Gastroesophageal sphincter (tissue), 3 donors: ENCODE results near the gene TBC1D5.

Experiments used
- EP300 ChIP-seq: sonication (generic); formaldehyde crosslinking; IDR thresholded peaks from one replicate; pipeline ENCODE4 v1.6.1; 2017; ENCODE audit warnings: antibody characterized with exemption, mild to moderate bottlenecking
- TF ChIP-seq, protein P1 (sequence below), 4 experiments: fragments of 200-600 bp in 2 of 4; fragments of 450-650 bp in 2 of 4; sonication (generic) in 1 of 4; IDR thresholded peaks; one replicate each; pipeline ENCODE4 v1.5.1; 2017 to 2019; ENCODE audit warnings: antibody characterized with exemption in 4 of 4, mild to moderate bottlenecking in 2 of 4, moderate library complexity in 2 of 4

DNA sequence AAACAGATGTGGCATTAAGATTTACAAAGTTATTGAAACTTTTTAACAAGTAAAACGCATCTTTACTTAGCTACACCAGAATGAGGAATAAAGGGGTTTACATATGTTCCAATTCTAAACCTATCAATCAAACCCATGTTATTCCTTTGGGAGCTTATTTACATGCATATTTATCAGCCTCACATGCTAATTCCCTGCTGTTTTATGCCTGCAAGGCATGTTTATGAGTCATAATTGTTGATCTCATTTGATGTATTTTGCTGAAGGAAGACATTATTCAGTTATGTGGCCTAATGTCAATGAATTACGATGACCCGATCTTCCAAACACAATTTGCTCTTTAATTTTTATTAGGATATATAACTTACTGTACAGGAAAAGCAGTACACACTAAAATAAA, 272.9 kb downstream of the TBC1D5 start:
- TF ChIP-seq EP300, result no peak
- TF ChIP-seq, protein P1, sequence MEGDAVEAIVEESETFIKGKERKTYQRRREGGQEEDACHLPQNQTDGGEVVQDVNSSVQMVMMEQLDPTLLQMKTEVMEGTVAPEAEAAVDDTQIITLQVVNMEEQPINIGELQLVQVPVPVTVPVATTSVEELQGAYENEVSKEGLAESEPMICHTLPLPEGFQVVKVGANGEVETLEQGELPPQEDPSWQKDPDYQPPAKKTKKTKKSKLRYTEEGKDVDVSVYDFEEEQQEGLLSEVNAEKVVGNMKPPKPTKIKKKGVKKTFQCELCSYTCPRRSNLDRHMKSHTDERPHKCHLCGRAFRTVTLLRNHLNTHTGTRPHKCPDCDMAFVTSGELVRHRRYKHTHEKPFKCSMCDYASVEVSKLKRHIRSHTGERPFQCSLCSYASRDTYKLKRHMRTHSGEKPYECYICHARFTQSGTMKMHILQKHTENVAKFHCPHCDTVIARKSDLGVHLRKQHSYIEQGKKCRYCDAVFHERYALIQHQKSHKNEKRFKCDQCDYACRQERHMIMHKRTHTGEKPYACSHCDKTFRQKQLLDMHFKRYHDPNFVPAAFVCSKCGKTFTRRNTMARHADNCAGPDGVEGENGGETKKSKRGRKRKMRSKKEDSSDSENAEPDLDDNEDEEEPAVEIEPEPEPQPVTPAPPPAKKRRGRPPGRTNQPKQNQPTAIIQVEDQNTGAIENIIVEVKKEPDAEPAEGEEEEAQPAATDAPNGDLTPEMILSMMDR (IDR thresholded peaks at IDR 0.05), result no peak
